ENCODE results near the gene MCM7.

Gene MCM7

DNA sequence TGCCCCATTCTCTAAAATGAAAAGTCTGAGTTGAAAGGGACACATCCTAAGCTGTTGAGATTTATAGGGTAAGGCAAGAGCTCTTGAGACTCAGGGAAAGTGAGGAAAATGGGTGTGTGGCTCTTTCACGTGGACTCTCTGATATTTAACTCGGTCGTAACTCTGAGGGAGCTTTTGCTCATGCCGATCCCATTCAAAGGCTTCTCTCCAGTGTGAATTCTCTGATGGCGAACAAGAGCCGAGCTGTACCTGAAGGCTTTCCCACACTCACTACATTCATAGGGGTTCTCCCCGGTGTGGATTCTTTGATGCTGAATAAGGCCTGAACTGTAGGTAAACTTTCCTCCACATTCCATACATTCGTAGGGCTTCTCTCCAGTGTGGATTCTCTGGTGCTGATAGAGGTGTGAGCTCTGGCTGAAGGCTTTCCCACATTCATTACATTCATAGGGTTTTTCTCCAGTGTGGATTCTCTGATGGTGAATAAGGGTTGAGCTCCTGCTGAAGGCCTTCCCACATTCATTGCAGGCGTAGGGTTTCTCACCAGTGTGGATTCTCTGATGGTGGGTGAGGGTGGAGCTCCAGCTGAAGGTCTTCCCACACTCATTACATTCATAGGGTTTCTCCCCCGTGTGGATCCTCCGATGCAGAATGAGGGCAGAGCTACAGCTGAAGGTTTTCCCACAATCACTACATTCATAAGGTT lies 30.0 kb downstream of the MCM7 start:
- DNase-seq (ENCODE audit: low spot score): no peak

- DNase-seq (ENCODE audit: low spot score): no peak
Measured at GRCh38 chr7:100069991-100070390, 31.2 kb downstream of the MCM7 start.

DNA sequence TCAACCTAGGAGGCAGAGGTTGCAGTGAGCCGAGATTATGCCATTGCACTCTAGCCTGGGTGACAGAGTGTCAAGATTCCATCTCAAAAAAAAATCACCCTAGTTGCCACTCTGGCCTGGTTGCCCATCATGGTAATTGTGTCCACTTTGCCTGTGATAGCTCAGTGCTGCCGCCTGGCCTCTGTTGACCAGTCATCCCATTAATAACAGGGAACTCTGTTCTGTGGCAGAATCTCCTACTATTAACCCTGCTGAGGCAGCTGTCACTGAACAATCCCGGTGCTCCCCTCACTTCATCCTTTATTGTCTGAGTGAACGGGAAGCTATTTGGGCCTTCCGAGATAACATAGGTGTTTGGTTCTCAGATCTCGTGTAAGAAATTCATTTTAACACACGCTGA lies 34.2 kb downstream of the MCM7 start:
- no peak for DNase-seq (ENCODE audit: low spot score)

DNA sequence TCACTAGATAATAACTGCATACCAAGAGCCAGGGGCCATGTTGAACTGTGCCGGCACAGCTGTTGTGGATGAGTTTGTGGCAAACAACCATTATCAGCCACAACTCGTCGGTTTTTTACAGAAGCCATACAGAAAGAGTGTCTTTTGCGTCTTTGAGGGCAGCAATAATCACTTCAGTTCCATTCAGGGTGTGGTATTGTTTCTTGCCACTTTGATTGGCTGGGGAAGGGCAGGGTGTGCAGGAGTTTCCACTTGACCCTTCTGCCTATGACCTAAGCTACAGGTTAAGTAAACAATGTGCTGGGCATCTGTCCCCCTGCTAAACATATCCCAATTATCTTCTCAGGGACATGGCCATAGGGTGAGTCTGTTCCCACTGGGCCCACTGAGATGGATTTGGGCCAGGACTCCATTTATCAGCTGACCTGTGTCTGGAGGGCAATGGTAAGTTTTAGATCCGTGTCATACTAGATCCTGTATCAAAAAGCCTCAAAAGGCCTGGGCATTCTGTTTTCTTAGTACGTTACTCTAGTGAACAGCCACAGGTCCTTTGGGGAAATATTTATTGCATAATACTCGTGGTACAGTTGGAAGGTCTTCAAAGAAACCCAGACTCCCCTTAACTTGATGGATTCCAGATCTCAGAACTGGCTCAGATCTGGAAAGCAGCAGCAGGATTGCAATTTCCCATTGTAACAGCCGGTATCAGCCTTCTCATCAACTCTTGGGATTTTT lies 35.6 kb downstream of the MCM7 start:
- no peak for DNase-seq (ENCODE audit: low spot score)

DNA sequence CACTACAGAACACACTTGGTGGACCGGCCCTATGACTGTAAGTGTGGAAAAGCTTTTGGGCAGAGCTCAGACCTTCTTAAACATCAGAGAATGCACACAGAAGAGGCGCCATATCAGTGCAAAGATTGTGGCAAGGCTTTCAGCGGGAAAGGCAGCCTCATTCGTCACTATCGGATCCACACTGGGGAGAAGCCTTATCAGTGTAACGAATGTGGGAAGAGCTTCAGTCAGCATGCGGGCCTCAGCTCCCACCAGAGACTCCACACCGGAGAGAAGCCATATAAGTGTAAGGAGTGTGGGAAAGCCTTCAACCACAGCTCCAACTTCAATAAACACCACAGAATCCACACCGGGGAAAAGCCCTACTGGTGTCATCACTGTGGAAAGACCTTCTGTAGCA lies 37.0 kb downstream of the MCM7 start:
- no peak for DNase-seq (ENCODE audit: low spot score)

DNA sequence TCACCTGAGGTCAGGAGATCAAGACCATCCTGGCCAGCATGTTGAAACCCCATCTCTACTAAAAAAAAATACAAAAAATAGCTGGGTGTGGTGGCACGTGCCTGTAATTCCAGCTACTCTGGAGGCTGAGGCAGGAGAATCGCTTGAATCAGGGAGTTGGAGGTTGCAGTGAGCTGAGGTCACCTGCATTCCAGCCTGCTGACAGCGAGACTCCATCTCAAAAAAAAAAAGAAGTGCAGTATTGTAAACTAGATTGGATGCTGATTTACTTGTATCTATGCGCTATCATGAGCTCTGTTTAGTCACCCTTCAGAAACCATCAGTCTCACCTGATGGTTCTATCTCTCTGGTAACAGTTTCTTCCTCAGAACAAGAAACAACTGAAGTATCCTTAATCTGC lies 37.8 kb downstream of the MCM7 start:
- DNase-seq (ENCODE audit: low spot score): no peak

DNA sequence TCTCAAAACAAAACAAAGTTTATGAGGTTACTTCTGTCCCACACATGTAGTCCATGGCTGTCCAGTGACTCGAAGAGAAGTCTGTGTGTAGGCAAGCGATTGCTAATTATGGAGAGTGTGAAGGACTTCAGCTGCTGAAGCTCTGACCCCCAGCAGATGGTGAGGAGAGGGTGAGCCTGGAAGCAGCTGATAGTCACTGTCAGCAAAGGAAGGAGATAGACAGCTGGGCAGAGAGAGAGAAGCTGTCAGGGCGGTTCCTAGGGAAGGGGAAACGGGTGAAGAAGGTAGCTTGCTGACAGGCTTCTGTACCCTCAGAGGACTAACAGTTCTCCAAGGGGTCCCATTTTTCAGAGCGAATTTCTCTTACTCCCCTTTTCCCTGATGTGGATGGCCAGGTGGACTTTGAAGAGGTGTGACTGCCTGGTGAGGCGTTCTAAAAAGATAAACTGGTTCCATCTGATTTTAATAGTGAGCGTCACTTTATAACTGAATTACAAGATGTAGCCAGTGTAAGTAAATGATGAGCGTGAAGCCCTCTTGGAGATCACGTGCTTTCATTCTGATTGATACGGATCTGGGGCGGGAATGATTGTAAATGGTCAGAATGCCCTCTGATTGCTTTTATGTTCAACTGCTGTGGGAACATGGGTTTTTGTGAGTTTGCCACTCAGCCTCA lies 39.5 kb downstream of the MCM7 start:
- no peak for DNase-seq (ENCODE audit: low spot score)

DNA sequence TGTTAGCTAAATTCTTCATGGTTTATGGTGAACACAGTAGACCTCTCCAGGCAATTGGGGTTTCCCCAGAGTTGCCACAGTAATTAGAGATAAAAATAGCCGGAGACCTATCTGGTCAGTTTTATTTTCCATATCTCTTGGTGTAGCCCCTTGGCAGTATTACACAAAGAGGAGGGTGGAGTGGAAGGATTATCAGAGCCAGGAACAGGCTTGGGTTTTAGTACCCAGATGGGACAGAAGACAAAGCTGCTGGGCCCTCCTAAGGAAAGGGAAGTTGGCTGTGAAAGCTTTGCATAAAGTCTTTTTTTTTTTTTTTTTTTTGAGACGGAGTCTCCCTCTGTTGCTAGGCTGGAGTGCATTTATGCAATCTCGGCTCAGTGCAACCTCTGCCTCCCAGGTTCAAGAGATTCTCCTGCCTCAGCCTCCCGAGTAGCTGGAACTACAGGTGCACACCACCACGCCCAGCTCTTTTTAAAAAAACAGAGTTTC lies 41.9 kb downstream of the MCM7 start:
- no peak for DNase-seq (ENCODE audit: low spot score)

DNA sequence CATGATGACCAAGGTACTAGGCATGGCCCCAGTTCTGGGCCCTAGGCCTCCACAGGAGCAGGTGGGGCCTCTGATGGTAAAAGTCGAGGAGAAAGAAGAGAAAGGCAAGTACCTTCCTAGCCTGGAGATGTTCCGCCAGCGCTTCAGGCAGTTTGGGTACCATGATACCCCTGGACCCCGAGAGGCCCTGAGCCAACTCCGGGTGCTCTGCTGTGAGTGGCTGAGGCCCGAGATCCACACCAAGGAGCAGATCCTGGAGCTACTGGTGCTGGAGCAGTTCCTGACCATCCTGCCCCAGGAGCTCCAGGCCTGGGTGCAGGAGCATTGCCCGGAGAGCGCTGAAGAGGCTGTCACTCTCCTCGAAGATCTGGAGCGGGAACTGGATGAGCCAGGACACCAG lies 44.2 kb downstream of the MCM7 start:
- DNase-seq (ENCODE audit: low spot score): no peak

- peak; percentile 63 for DNase-seq (ENCODE audit: low spot score)
Measured at GRCh38 chr7:100053215-100053614, 48.0 kb downstream of the MCM7 start.

- DNase-seq (ENCODE audit: low spot score): no peak
Measured at GRCh38 chr7:100051611-100052010, 49.6 kb downstream of the MCM7 start.

GRCh38 chr7:100049441-100050291 lies 51.5 kb downstream of the MCM7 start, which contains the start of gene ZSCAN21:
ZSCAN21 (plus strand) TSS chr7:100049774; CDS start chr7:100057007, 7,233 bp downstream.
- peak; percentile 87 for DNase-seq (ENCODE audit: low spot score)

- DNase-seq (ENCODE audit: low spot score): no peak
Measured at GRCh38 chr7:100048680-100049079, 52.5 kb downstream of the MCM7 start.

DNA sequence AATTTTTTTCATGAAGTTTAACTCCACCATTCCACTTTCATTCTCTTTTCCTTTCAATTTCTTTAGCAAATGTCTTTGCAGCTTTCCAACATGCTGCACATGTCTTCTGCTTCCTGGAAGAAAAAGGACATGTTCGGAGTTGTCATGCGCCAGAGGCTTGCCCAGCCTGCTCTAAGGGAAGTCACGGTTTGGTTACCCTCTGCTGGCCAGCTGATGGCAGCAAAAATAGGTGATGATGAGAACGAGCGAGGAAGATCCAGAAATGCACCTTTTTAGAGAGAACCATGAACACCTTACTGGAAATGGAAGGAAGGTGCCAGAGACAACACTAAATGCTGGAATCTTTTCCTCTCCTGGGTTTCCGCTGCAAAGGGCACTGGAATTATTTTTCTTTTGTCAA lies 56.5 kb downstream of the MCM7 start:
- DNase-seq (ENCODE audit: low spot score): no peak
